HCT116 (cell line): ENCODE data around the gene ANXA10. TPM values are rescaled to one million over a fixed set of nuclear protein-coding genes. Genes with fewer than 3 reads are reported as not detected.

ENCODE experiments used
- ATAC-seq: fragments of 200-7000 bp; cut with Tn5 transposase; 2 replicates; pipeline ENCODE4 v1.9.1; 2020; ENCODE audit warnings: mild to moderate bottlenecking, moderate library complexity
- BruUV-seq: library from RNA; stranded (reverse); fragments of 400-500 nt; replicated peaks from 2 replicates; lab custom pipeline; 2021; lab: Mats Ljungman, UMichigan
- CTCF ChIA-PET: fragments of 300-600 bp; sonication (Branson Sonifier 250); formaldehyde crosslinking; loops from one replicate; lab custom pipeline; 2021; ENCODE audit warnings: antibody characterized with exemption; lab: Charles Lee
- POLR2A ChIA-PET: fragments of 300-600, 350-600 bp; sonication (Branson Sonifier 250); formaldehyde crosslinking; loops from one replicate; lab custom pipeline; 2021; ENCODE audit warnings: antibody characterized with exemption; lab: Charles Lee
- RAD21 ChIA-PET, 2 experiments: fragments of 300-600 bp; sonication (Branson Sonifier 250); formaldehyde crosslinking; loops; one replicate each; lab custom pipeline; 2023; ENCODE audit warnings: low total read pairs in 2 of 2; ENCODE audit not compliant: uncharacterized antibody in 2 of 2, unreplicated experiment in 2 of 2, low non-redundant PET in 1 of 2; lab: Charles Lee
- DNase-seq: peaks from one replicate; pipeline ENCODE4 v3.0.0-alpha.2; 2010; ENCODE audit warnings: low read depth, low spot score
- H2AFZ ChIP-seq: fragments of 200-600 bp; shearing (Covaris generic), sonication (generic); 2 replicates; pipeline ENCODE4 v1.6.1; 2017; ENCODE audit warnings: low read depth, mixed run types, mixed read lengths, antibody characterized with exemption, low read length; ENCODE audit not compliant: poor library complexity, severe bottlenecking
- H3K27ac ChIP-seq: 2 replicates; pipeline ENCODE4 v1.5.1; 2012; ENCODE audit warnings: low read depth, low read length
- H3K27me3 ChIP-seq: fragments of 200-600 bp; sonication (generic); 2 replicates; pipeline ENCODE4 v1.6.1; 2016; ENCODE audit warnings: mixed run types, low read length, mixed read lengths; ENCODE audit not compliant: insufficient read depth
- H3K36me3 ChIP-seq, 2 experiments: fragments of 200-500 bp in 1 of 2; fragments of 200-600 bp in 1 of 2; sonication (Bioruptor generic) in 1 of 2; sonication (generic) in 1 of 2; 2 replicates each; pipeline versions ENCODE4 v1.5.1 to v1.6.1; 2014 to 2016; ENCODE audit warnings: low read length in 2 of 2, inconsistent platforms in 1 of 2, mixed read lengths in 1 of 2, mixed run types in 1 of 2; ENCODE audit not compliant: insufficient read depth in 2 of 2, control insufficient read depth in 1 of 2
- H3K4me1 ChIP-seq, 2 experiments: fragments of 200-600 bp in 1 of 2; sonication (generic) in 1 of 2; 2 replicates each; pipeline versions ENCODE4 v1.5.1 to v1.6.1; 2012 to 2017; ENCODE audit warnings: low read length in 2 of 2, inconsistent platforms in 1 of 2, mild to moderate bottlenecking in 1 of 2, mixed read lengths in 1 of 2, mixed run types in 1 of 2, moderate library complexity in 1 of 2; ENCODE audit not compliant: insufficient read depth in 2 of 2, control insufficient read depth in 1 of 2
- H3K4me2 ChIP-seq: fragments of 200-600 bp; sonication (generic); 2 replicates; pipeline ENCODE4 v1.6.1; 2017; ENCODE audit warnings: mixed run types, low read length, mixed read lengths
- H3K4me3 ChIP-seq, 2 experiments: fragments of 200-600 bp in 1 of 2; sonication (generic) in 1 of 2; replicated peaks in 1 of 2; 2 replicates each; pipeline ENCODE4 v1.5.1; 2011 to 2016; ENCODE audit warnings: low read length in 2 of 2, control low read depth in 1 of 2, low read depth in 1 of 2, mild to moderate bottlenecking in 1 of 2, mixed read lengths in 1 of 2, mixed run types in 1 of 2
- H3K79me2 ChIP-seq: fragments of 200-600 bp; sonication (generic); 2 replicates; pipeline ENCODE4 v1.6.1; 2017; ENCODE audit warnings: mild to moderate bottlenecking, mixed run types, low read length, moderate library complexity, mixed read lengths; ENCODE audit not compliant: insufficient read depth
- H3K9ac ChIP-seq: fragments of 200-600 bp; sonication (generic); 2 replicates; pipeline ENCODE4 v1.6.1; 2016; ENCODE audit warnings: low read length, mixed read lengths
- H3K9me2 ChIP-seq: fragments of 200-600 bp; sonication (generic), shearing (Covaris generic); 2 replicates; pipeline ENCODE4 v1.6.1; 2017; ENCODE audit warnings: mixed run types, mild to moderate bottlenecking, moderate library complexity; ENCODE audit not compliant: insufficient read depth
- H3K9me3 ChIP-seq, 2 experiments: fragments of 200-500 bp in 1 of 2; fragments of 200-600 bp in 1 of 2; sonication (Bioruptor generic) in 1 of 2; sonication (generic) in 1 of 2; 2 replicates each; pipeline ENCODE4 v1.6.1; 2014 to 2017; ENCODE audit warnings: low read length in 2 of 2, mixed read lengths in 2 of 2, inconsistent platforms in 1 of 2, low read depth in 1 of 2, mild to moderate bottlenecking in 1 of 2, mixed run types in 1 of 2, moderate library complexity in 1 of 2; ENCODE audit not compliant: control insufficient read depth in 1 of 2, insufficient read depth in 1 of 2
- H4K20me1 ChIP-seq: fragments of 200-600 bp; sonication (generic), shearing (Covaris generic); 2 replicates; pipeline ENCODE4 v1.6.1; 2017; ENCODE audit warnings: mixed run types, mild to moderate bottlenecking, moderate library complexity; ENCODE audit not compliant: insufficient read depth
- ATF3 ChIP-seq: IDR thresholded peaks from 2 replicates; pipeline ENCODE4 v1.6.1; 2012
- CBX3 ChIP-seq: IDR thresholded peaks from 2 replicates; pipeline ENCODE4 v1.6.1; 2012; ENCODE audit warnings: low read depth
- EZH2phosphoT487 ChIP-seq: fragments of 200-600 bp; IDR thresholded peaks from 2 replicates; pipeline ENCODE4 v1.6.1; 2018; ENCODE audit warnings: antibody characterized with exemption, borderline replicate concordance
- JUND ChIP-seq: IDR thresholded peaks from 2 replicates; pipeline ENCODE4 v1.6.1; 2012
- MAX ChIP-seq: IDR thresholded peaks from 2 replicates; pipeline ENCODE4 v1.6.1; 2012
- REST ChIP-seq: IDR thresholded peaks from 2 replicates; pipeline ENCODE4 v1.6.1; 2012; ENCODE audit warnings: low read depth
- SP1 ChIP-seq: IDR thresholded peaks from 2 replicates; pipeline ENCODE4 v1.6.1; 2012; ENCODE audit warnings: low read depth
- ZFX ChIP-seq: fragments of 450-650 bp; IDR thresholded peaks from 2 replicates; pipeline ENCODE4 v1.6.1; 2017
- intact Hi-C: fragments of 100-400 bp; cut with micrococcal nuclease; formaldehyde crosslinking; loops from 2 replicates; pipeline ENCODE4 v1.10.0; 2022
- total RNA-seq: library from RNA; stranded (reverse); gene quantifications from one replicate; pipeline ENCODE4 v1.2.1, GENCODE V29; 2021; ENCODE audit not compliant: unreplicated experiment

The ANXA10 gene
- total RNA-seq, 1 experiment from 2014 or later, result 15.1 TPM

- no peak overlapping the region for H3K4me2 ChIP-seq
- ChIA-PET RAD21 (no interaction called here), CTCF (interaction anchor here (1.5 kb wide), 1 partner anchor 160 kb away, joined by 3 read pairs; no protein-coding TSS in a partner anchor), POLR2A (no interaction called here)
- TSS peak; percentile 79 for BruUV-seq
- no peaks in the 10 kb centered on the region for H4K20me1 ChIP-seq
- H3K9me2 ChIP-seq, result no peaks in the 10 kb centered on the region
- no peak overlapping the region for H3K4me3 ChIP-seq
- intact Hi-C loops, result loop anchor here (5.0 to 10.0 kb wide), 5 partner anchors 73 to 1983 kb away; no protein-coding TSS in a partner anchor
- no peaks in the 10 kb centered on the region for H3K36me3 ChIP-seq
- ATAC-seq (no peak), DNase-seq (no peak)
- no peaks in the 10 kb centered on the region for H3K27me3 ChIP-seq
- no peak overlapping the region for H3K9ac ChIP-seq
- H3K79me2 ChIP-seq, result no peaks in the 10 kb centered on the region
- TF ChIP-seq REST, result no peak
- TF ChIP-seq ZFX, result no peak
- TF ChIP-seq ATF3, result no peak
- no peak for TF ChIP-seq CBX3
- TF ChIP-seq JUND, result no peak
- no peak for TF ChIP-seq MAX
- TF ChIP-seq EZH2phosphoT487, result no peak
- TF ChIP-seq SP1, result no peak
- no peaks in the 10 kb centered on the region for H3K9me3 ChIP-seq
- H2AFZ ChIP-seq, result no peak overlapping the region
- peaks cover 8 to 12% of the 10 kb centered on the region in 2 experiments; a peak in 3 of 4 replicates for H3K4me1 ChIP-seq
- H3K27ac ChIP-seq, result peak overlapping the region; percentile 71
These were observed 58.2 kb downstream of the ANXA10 start for GRCh38 chr4:168150420-168151050.
